B cell (primary cell): ENCODE results near the gene NUDT3. TPM values are rescaled to one million over a fixed set of nuclear protein-coding genes. Genes with fewer than 3 reads are reported as not detected.

ENCODE experiments used
- ATAC-seq: fragments of 200-7000 bp; cut with Tn5 transposase; one replicate; pipeline ENCODE4 v1.10.0; 2021; ENCODE audit warnings: low read depth, mild to moderate bottlenecking, moderate number of reproducible peaks, moderate library complexity
- CTCF ChIA-PET: fragments of 350-600 bp; sonication (Branson Sonifier 250); formaldehyde crosslinking; loops from one replicate; lab custom pipeline; 2021; ENCODE audit warnings: antibody characterized with exemption, inconsistent platforms; lab: Charles Lee
- POLR2A ChIA-PET: fragments of 350-600 bp; sonication (Branson Sonifier 250); formaldehyde crosslinking; loops from one replicate; lab custom pipeline; 2021; ENCODE audit warnings: antibody characterized with exemption; lab: Charles Lee
- DNase-seq: peaks from one replicate; pipeline ENCODE4 v3.0.0; 2013
- H2AFZ ChIP-seq: 2 replicates; pipeline ENCODE4 v1.6.1; 2012; ENCODE audit warnings: mild to moderate bottlenecking, low read depth, low read length; ENCODE audit not compliant: insufficient read depth, poor library complexity, severe bottlenecking
- H3K27ac ChIP-seq, 2 donors: 1 replicate in 1 of 2; 2 replicates in 1 of 2; pipeline ENCODE4 v1.5.1; 2012 to 2013; ENCODE audit warnings: low read length in 2 of 2, mild to moderate bottlenecking in 2 of 2, moderate library complexity in 1 of 2
- H3K27me3 ChIP-seq, 4 experiments: fragments of 200-600 bp in 1 of 4; sonication (generic) in 1 of 4; replicated peaks in 1 of 4; 1 replicate in 2 of 4; 2 replicates in 2 of 4; pipeline versions ENCODE4 v1.6.1 to v1.7.0; 2013 to 2016; ENCODE audit warnings: low read length in 3 of 4, mild to moderate bottlenecking in 2 of 4, mixed read lengths in 1 of 4, moderate library complexity in 1 of 4; ENCODE audit not compliant: insufficient read depth in 4 of 4, control insufficient read depth in 3 of 4; ENCODE audit errors: control extremely low read depth in 1 of 4
- H3K36me3 ChIP-seq, 2 experiments: replicated peaks in 1 of 2; 1 replicate in 1 of 2; 2 replicates in 1 of 2; pipeline versions ENCODE4 v1.6.1 to v1.7.1; 2013; ENCODE audit warnings: low read length in 1 of 2; ENCODE audit not compliant: insufficient read depth in 2 of 2, control insufficient read depth in 1 of 2; ENCODE audit errors: control extremely low read depth in 1 of 2, extremely low read depth in 1 of 2
- H3K4me1 ChIP-seq, 2 donors: fragments of 200-600 bp in 1 of 2; sonication (generic) in 1 of 2; 1 replicate in 1 of 2; 2 replicates in 1 of 2; pipeline versions ENCODE4 v1.5.1 to v1.6.1; 2013 to 2017; ENCODE audit warnings: low read length in 2 of 2; ENCODE audit not compliant: control insufficient read depth in 2 of 2, insufficient read depth in 2 of 2
- H3K4me2 ChIP-seq: replicated peaks from 2 replicates; pipeline ENCODE3; 2012; ENCODE audit warnings: mild to moderate bottlenecking, low read depth, low read length; ENCODE audit not compliant: poor library complexity, severe bottlenecking
- H3K4me3 ChIP-seq, 5 experiments: fragments of 200-600 bp in 1 of 5; sonication (generic) in 1 of 5; 1 replicate in 3 of 5; 2 replicates in 2 of 5; pipeline versions ENCODE4 v1.5.1 to v1.7.0; 2011 to 2016; ENCODE audit warnings: low read length in 4 of 5, mild to moderate bottlenecking in 4 of 5, low read depth in 2 of 5, control low read depth in 1 of 5, moderate library complexity in 1 of 5; ENCODE audit not compliant: insufficient read depth in 1 of 5; ENCODE audit errors: control extremely low read depth in 1 of 5, extremely low read depth in 1 of 5
- H3K79me2 ChIP-seq: fragments of 200-600 bp; sonication (generic); one replicate; pipeline ENCODE4 v1.6.0; 2016; ENCODE audit warnings: low read length; ENCODE audit not compliant: control insufficient read depth, insufficient read depth
- H3K9ac ChIP-seq: fragments of 200-600 bp; sonication (generic); 2 replicates; pipeline ENCODE4 v1.6.1; 2017; ENCODE audit warnings: mild to moderate bottlenecking, low read length, moderate library complexity
- H3K9me3 ChIP-seq, 3 donors: one replicate each; pipeline versions ENCODE4 v1.6.1 to v1.7.1; 2013; ENCODE audit warnings: low read length in 2 of 3; ENCODE audit not compliant: control insufficient read depth in 2 of 3, insufficient read depth in 1 of 3; ENCODE audit errors: control extremely low read depth in 1 of 3
- H4K20me1 ChIP-seq: 2 replicates; pipeline ENCODE4 v1.6.0; 2012; ENCODE audit warnings: mild to moderate bottlenecking, low read length; ENCODE audit not compliant: insufficient read depth, control insufficient read depth, poor library complexity, severe bottlenecking
- H3K27ac Mint-ChIP-seq: one replicate; pipeline ENCODE4 v1.8.0; 2021; ENCODE audit warnings: mixed read lengths
- H3K27me3 Mint-ChIP-seq: one replicate; pipeline ENCODE4 v1.8.0; 2021; ENCODE audit warnings: mixed read lengths
- H3K4me1 Mint-ChIP-seq: one replicate; pipeline ENCODE4 v1.8.0; 2021; ENCODE audit warnings: mixed read lengths
- H3K4me3 Mint-ChIP-seq: one replicate; pipeline ENCODE4 v1.8.0; 2021; ENCODE audit warnings: mixed read lengths
- H3K9me3 Mint-ChIP-seq: one replicate; pipeline ENCODE4 v1.8.0; 2022; ENCODE audit warnings: mixed read lengths; ENCODE audit not compliant: insufficient read depth
- EZH2 ChIP-seq: IDR thresholded peaks from 2 replicates; pipeline ENCODE4 v1.6.1; 2012; ENCODE audit warnings: borderline replicate concordance, low read depth, mild to moderate bottlenecking, moderate library complexity, low read length; ENCODE audit not compliant: insufficient read depth, poor library complexity, severe bottlenecking
- WGBS: methylation state at CpG from one replicate; pipeline ENCODE4 v1.1.5; 2013; ENCODE audit warnings: missing lambda C conversion rate; ENCODE audit not compliant: insufficient coverage; 5-methylcytosine and 5-hydroxymethylcytosine counted together
- intact Hi-C: fragments of 100-400 bp; cut with micrococcal nuclease; formaldehyde crosslinking; loops from one replicate; pipeline ENCODE4 v1.10.0; 2022
- polyA plus RNA-seq: library from polyadenylated mRNA; depleted of rRNA; stranded (reverse); fragments of >200 nt; gene quantifications from 2 replicates; pipeline ENCODE4 v1.2.3, GENCODE V29; 2012
- total RNA-seq, 2 donors: library from RNA; stranded (reverse); fragments of 120-200 nt in 1 of 2; gene quantifications; 1 replicate in 1 of 2; 2 replicates in 1 of 2; pipeline versions ENCODE4 v1.2.3 to v1.2.4, GENCODE V29; 2013 to 2022
- TF ChIP-seq, protein P1 (sequence below): fragments of 200-600 bp; IDR thresholded peaks from one replicate; pipeline ENCODE4 v1.8.0; 2022; ENCODE audit warnings: antibody characterized with exemption, mild to moderate bottlenecking

The NUDT3 gene
- total and polyA plus RNA-seq, 2 donors (not counting 1 experiment from before 2014, with no cell fraction given) = 18.2 to 37.4 TPM

DNA sequence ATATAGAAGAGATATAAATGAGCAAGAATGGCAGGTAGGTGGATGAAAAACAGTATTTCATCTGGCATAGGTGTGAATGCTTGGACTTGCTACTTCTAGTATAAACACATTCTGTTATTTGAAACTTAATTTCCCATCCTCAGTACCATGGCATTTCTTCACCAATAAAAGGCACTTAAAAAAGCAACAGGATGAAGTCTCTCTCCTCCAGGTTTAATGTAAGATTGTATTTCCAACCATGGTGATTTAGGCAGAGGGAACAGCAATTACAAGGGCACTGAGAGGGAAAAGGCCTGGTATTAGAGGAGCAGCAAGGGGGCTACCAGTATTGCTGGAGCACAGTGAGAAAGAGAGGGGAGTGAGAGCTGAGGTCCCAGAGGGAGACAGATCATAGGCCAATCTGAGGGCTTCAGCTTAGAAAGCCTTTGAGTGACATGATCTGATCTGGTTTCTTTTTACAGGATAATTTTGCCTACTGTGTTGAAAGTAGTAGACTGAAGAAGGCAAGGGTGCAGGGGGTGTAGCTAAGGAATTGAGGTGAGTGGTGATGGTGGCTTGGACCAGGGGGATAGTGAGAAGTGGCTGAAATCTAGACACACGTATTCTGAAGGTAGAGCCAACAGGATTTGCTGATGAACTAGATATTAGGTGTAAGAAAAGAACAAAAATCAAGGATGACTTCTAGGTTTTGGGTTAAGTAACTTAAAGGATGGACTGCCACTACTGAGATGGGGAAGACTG, 75.9 kb downstream of the NUDT3 start:
- Mint-ChIP-seq H3K27me3 (no peaks in the 10 kb centered on the region), H3K4me3 (peak overlapping the region; percentile 75), H3K9me3 (no peaks in the 10 kb centered on the region), H3K4me1 (peaks cover 63% of the 10 kb centered on the region), H3K27ac (peak overlapping the region; percentile 94)
- Histone ChIP-seq H3K9me3 (no peaks in the 10 kb centered on the region), H3K9ac (peak overlapping the region; percentile 58), H3K4me2 (peak overlapping the region; percentile 66), H3K4me1 (peaks cover 49 to 50% of the 10 kb centered on the region in 2 donors), H4K20me1 (no peaks in the 10 kb centered on the region), H3K27me3 (no peaks in the 10 kb centered on the region), H3K36me3 (peaks cover 0 to 2% of the 10 kb centered on the region in 2 experiments), H2AFZ (peak overlapping the region; percentile 57), H3K79me2 (peaks cover 65% of the 10 kb centered on the region), H3K4me3 (peak overlapping the region in 1 of 5 experiments; percentile 45), H3K27ac (peak overlapping the region; percentile 82 to 89)
- ATAC-seq (no peak), DNase-seq (no peak)
- WGBS = 89% methylated on average over 1 of the region's 1 CpG
- ChIA-PET POLR2A (interaction anchor here (0.5 kb wide), 2 partner anchors 73 to 158 kb away, joined by 3 to 5 read pairs; no protein-coding TSS in a partner anchor), CTCF (interaction anchor here (1.2 to 2.1 kb wide), 5 partner anchors 16 to 67 kb away, joined by 3 to 6 read pairs (median 5); no protein-coding TSS in a partner anchor)
- no peak for TF ChIP-seq EZH2
- TF ChIP-seq, protein P1, sequence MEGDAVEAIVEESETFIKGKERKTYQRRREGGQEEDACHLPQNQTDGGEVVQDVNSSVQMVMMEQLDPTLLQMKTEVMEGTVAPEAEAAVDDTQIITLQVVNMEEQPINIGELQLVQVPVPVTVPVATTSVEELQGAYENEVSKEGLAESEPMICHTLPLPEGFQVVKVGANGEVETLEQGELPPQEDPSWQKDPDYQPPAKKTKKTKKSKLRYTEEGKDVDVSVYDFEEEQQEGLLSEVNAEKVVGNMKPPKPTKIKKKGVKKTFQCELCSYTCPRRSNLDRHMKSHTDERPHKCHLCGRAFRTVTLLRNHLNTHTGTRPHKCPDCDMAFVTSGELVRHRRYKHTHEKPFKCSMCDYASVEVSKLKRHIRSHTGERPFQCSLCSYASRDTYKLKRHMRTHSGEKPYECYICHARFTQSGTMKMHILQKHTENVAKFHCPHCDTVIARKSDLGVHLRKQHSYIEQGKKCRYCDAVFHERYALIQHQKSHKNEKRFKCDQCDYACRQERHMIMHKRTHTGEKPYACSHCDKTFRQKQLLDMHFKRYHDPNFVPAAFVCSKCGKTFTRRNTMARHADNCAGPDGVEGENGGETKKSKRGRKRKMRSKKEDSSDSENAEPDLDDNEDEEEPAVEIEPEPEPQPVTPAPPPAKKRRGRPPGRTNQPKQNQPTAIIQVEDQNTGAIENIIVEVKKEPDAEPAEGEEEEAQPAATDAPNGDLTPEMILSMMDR = no peak
- intact Hi-C loops = loop anchor here (2.0 to 5.0 kb wide), 2 partner anchors 69 to 76 kb away; partner anchors contain the start of genes NUDT3 and SMIM29
